Omental fat pad (tissue), 4 donors: ENCODE results near the gene USP2. TPM values are rescaled to one million over a fixed set of nuclear protein-coding genes. Genes with fewer than 3 reads are reported as not detected.
"Not testable (repeated sequence)": the region's sequence is repeated elsewhere in the genome, so short reads cannot be mapped to it uniquely, and the experiment has no call there.

Experiments
- ATAC-seq: fragments of 150-250 bp; one replicate; pipeline ENCODE4 v1.9.1; 2016; ENCODE audit warnings: mild to moderate bottlenecking, moderate library complexity; ENCODE audit not compliant: low FRiP score
- DNase-seq: peaks from one replicate; pipeline ENCODE4 v3.0.0-alpha.2; 2019; ENCODE audit warnings: low spot score
- total RNA-seq, 4 donors: library from RNA; depleted of rRNA; stranded (reverse); fragments of >200 nt; gene quantifications; one replicate each; pipeline ENCODE4 v1.1.0, GENCODE V29; 2016
- TF ChIP-seq, protein P1 (sequence below), 3 donors: fragments of 450-650 bp; IDR thresholded peaks; one replicate each; pipeline ENCODE4 v1.5.1; 2016 to 2017; ENCODE audit warnings: antibody characterized with exemption in 3 of 3, mild to moderate bottlenecking in 3 of 3, moderate library complexity in 2 of 3

Gene USP2
- total RNA-seq, 4 donors from 2014 or later: 0.63 to 18.7 (median 9.2) TPM

- TF ChIP-seq, protein P1, sequence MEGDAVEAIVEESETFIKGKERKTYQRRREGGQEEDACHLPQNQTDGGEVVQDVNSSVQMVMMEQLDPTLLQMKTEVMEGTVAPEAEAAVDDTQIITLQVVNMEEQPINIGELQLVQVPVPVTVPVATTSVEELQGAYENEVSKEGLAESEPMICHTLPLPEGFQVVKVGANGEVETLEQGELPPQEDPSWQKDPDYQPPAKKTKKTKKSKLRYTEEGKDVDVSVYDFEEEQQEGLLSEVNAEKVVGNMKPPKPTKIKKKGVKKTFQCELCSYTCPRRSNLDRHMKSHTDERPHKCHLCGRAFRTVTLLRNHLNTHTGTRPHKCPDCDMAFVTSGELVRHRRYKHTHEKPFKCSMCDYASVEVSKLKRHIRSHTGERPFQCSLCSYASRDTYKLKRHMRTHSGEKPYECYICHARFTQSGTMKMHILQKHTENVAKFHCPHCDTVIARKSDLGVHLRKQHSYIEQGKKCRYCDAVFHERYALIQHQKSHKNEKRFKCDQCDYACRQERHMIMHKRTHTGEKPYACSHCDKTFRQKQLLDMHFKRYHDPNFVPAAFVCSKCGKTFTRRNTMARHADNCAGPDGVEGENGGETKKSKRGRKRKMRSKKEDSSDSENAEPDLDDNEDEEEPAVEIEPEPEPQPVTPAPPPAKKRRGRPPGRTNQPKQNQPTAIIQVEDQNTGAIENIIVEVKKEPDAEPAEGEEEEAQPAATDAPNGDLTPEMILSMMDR (IDR thresholded peaks at IDR 0.05): no peak
- ATAC-seq (no peak), DNase-seq (no peak)
Observed at GRCh38 chr11:119414321-119414720, 32.8 kb upstream of the USP2 start.

DNA sequence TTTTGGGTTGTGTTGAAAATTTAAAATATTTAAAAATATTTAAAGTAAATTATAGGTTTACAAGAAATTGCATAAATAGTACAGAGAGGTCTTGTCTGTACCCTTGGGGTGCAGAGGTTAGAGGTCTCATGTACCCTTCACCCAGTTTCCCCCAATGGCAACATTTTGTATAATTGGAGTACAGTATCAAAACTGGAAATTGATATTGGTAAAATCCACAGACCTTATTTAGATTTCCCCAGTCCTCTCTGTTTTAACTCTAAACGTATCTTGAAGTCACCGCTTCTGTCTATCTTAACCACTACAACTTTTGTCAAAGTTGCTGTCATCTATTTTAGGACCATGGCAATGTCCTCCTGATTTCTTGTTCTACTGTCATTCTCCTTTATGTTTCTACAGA, 30.6 kb upstream of the USP2 start:
- DNase-seq: no peak
- TF ChIP-seq, protein P1 (IDR thresholded peaks at IDR 0.05): no peak
- ATAC-seq: no peak

GRCh38 chr11:119410501-119410900, 29.0 kb upstream of the USP2 start:
- DNase-seq (no peak), ATAC-seq (no peak)

DNA sequence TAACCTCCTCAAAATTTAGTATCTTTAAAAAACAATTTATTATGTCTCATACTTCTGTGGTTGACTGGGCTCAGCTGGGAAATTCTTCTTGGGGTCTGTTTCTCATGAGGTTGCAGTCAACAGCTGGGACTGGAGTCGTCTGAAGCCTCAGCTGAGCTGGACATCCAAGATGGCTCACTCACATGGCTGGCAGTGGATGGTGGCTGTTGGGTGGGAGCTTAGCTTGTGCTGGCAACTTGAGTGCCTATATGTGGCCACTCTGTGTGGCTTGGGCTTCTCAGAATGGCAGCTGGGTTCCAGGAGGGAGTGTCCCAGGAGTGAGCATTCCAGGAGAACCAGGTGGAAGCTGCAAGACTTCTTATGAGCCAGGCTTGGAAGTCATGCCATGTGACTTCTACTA, 28.2 kb upstream of the USP2 start:
- ATAC-seq (no peak), DNase-seq (no peak)
- TF ChIP-seq, protein P1 (IDR thresholded peaks at IDR 0.05): no peak

More at GRCh38 chr11:119410501-119410900, 29.0 kb upstream of the USP2 start:
- TF ChIP-seq, protein P1 (IDR thresholded peaks at IDR 0.05): no peak

DNA sequence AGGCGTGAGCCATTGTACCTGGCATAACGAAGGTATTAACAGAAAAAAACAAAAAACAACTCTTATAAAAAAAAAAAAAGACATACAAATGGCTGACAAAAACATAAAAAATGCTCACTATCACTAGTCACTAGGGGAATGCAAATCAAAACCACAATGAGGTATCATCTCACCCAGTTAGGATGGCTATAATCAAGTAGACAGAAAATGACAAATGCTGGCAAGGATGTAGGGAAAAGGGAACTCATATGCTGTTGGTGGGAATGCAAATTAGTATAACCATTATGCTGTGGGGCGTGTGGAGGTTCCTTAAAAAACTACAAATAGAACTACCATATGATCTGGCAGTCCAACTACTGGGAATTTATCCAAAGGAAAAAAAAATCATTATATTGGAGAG, 24.5 kb upstream of the USP2 start:
- DNase-seq (no peak), ATAC-seq (no peak)
- TF ChIP-seq, protein P1 (IDR thresholded peaks at IDR 0.05): no peak

DNA sequence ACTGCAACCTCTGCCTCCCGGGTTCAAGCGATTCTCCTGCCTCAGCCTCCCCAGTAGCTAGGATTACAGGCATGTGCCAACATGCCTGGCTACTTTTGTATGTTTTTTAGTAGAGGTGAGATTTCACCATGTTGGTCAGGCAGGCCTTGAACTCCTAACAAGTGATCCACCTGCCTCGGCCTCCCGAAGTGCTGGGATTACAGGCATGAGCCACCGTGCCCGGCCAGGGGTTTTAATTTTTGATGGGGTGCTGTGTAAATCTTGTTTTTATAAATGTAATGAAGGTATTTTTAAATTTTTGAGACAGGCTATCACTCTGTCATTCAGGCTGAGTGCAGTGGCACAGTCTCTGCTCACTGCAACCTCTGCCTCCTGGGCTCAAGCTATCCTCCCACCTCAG, 24.0 kb upstream of the USP2 start:
- ATAC-seq, DNase-seq: not testable (repeated sequence)

GRCh38 chr11:119404872-119405271, 23.4 kb upstream of the USP2 start:
- DNase-seq: no peak
- TF ChIP-seq, protein P1 (IDR thresholded peaks at IDR 0.05): no peak
- ATAC-seq: no peak

GRCh38 chr11:119403021-119403420, 21.5 kb upstream of the USP2 start:
- no peak for ATAC-seq
- TF ChIP-seq, protein P1 (IDR thresholded peaks at IDR 0.05): no peak
- DNase-seq: no peak
